Activated CD8-positive, alpha-beta T cell treated with anti-CD3 and anti-CD28 coated beads for 36 hours (primary cell): Measurements from ENCODE around the gene ADAMTSL3. TPM values are rescaled to one million over a fixed set of nuclear protein-coding genes. Genes with fewer than 3 reads are reported as not detected.

Experiments used
- ATAC-seq: fragments of 200-7000 bp; cut with Tn5 transposase; one replicate; pipeline ENCODE4 v1.10.0; 2021; ENCODE audit warnings: mild to moderate bottlenecking, moderate library complexity
- CTCF ChIA-PET: fragments of 350-600 bp; sonication (Branson Sonifier 250); formaldehyde crosslinking; loops from one replicate; lab custom pipeline; 2021; ENCODE audit warnings: antibody characterized with exemption; lab: Charles Lee
- POLR2A ChIA-PET: fragments of 350-600 bp; sonication (Branson Sonifier 250); formaldehyde crosslinking; loops from one replicate; lab custom pipeline; 2021; ENCODE audit warnings: antibody characterized with exemption; lab: Charles Lee
- DNase-seq: peaks from one replicate; pipeline ENCODE4 v3.0.0-alpha.2; 2020
- H3K27ac Mint-ChIP-seq: one replicate; pipeline ENCODE4 v1.8.0; 2021; ENCODE audit warnings: mild to moderate bottlenecking, mixed read lengths
- H3K27me3 Mint-ChIP-seq: one replicate; pipeline ENCODE4 v1.8.0; 2021; ENCODE audit warnings: mixed read lengths
- H3K36me3 Mint-ChIP-seq: one replicate; pipeline ENCODE4 v1.8.0; 2021; ENCODE audit warnings: low read depth, mixed read lengths
- H3K4me1 Mint-ChIP-seq: one replicate; pipeline ENCODE4 v1.8.0; 2021; ENCODE audit warnings: low read depth, mixed read lengths
- H3K4me3 Mint-ChIP-seq: one replicate; pipeline ENCODE4 v1.8.0; 2021; ENCODE audit warnings: mild to moderate bottlenecking, moderate library complexity, mixed read lengths
- H3K9me3 Mint-ChIP-seq: one replicate; pipeline ENCODE4 v1.8.0; 2021; ENCODE audit warnings: mixed read lengths
- intact Hi-C: fragments of 100-400 bp; cut with micrococcal nuclease; formaldehyde crosslinking; loops from one replicate; pipeline ENCODE4 v1.10.0; 2022
- total RNA-seq, 2 experiments: library from RNA; stranded (reverse); gene quantifications; one replicate each; pipeline ENCODE4 v1.2.3, GENCODE V29; 2021
- TF ChIP-seq, protein P1 (sequence below): fragments of 200-600 bp; IDR thresholded peaks from one replicate; pipeline ENCODE4 v1.8.0; 2022; ENCODE audit warnings: antibody characterized with exemption, mild to moderate bottlenecking

ADAMTSL3 gene
- total RNA-seq, 2 experiments from 2014 or later: not detected

- H3K27ac Mint-ChIP-seq: no peak overlapping the region
- ChIA-PET CTCF (no interaction called here), POLR2A (no interaction called here)
- H3K9me3 Mint-ChIP-seq: no peaks in the 10 kb centered on the region
- TF ChIP-seq, protein P1, sequence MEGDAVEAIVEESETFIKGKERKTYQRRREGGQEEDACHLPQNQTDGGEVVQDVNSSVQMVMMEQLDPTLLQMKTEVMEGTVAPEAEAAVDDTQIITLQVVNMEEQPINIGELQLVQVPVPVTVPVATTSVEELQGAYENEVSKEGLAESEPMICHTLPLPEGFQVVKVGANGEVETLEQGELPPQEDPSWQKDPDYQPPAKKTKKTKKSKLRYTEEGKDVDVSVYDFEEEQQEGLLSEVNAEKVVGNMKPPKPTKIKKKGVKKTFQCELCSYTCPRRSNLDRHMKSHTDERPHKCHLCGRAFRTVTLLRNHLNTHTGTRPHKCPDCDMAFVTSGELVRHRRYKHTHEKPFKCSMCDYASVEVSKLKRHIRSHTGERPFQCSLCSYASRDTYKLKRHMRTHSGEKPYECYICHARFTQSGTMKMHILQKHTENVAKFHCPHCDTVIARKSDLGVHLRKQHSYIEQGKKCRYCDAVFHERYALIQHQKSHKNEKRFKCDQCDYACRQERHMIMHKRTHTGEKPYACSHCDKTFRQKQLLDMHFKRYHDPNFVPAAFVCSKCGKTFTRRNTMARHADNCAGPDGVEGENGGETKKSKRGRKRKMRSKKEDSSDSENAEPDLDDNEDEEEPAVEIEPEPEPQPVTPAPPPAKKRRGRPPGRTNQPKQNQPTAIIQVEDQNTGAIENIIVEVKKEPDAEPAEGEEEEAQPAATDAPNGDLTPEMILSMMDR: no peak
- H3K27me3 Mint-ChIP-seq: peaks cover 1% of the 10 kb centered on the region
- H3K4me1 Mint-ChIP-seq: no peaks in the 10 kb centered on the region
- ATAC-seq (no peak), DNase-seq (no peak)
- H3K4me3 Mint-ChIP-seq: no peak overlapping the region
- H3K36me3 Mint-ChIP-seq: no peaks in the 10 kb centered on the region
- intact Hi-C loops: no loop called here
Observed at GRCh38 chr15:83739629-83740028, 85.7 kb downstream of the ADAMTSL3 start.

- no peaks in the 10 kb centered on the region for H3K4me1 Mint-ChIP-seq
- H3K27me3 Mint-ChIP-seq: peaks cover 4% of the 10 kb centered on the region
- no peaks in the 10 kb centered on the region for H3K9me3 Mint-ChIP-seq
- no peaks in the 10 kb centered on the region for H3K36me3 Mint-ChIP-seq
- no peak overlapping the region for H3K27ac Mint-ChIP-seq
- TF ChIP-seq, protein P1: no peak
- intact Hi-C loops: no loop called here
- H3K4me3 Mint-ChIP-seq: no peak overlapping the region
- ChIA-PET POLR2A (no interaction called here), CTCF (no interaction called here)
- ATAC-seq (no peak), DNase-seq (no peak)
Observed at GRCh38 chr15:83745771-83746170, 91.8 kb downstream of the ADAMTSL3 start.

DNA sequence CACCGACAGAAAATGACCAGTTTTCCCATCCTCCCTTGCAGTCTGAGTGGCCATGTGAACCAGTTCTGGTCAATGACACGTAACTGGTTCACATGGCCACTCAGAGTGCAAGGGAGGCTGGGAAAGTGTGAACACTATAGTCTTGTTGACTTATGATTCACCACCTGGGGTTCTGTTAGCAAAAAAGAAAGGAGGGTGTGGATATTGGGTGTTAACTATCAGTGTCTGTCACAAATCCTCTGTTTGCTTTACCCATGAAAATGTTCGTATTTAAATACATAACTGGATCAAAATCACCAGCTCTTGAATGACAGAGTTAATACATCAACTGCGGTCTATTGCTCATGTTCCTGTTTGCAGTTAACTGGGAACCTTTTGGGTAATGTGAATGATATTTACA, 92.3 kb downstream of the ADAMTSL3 start:
- ChIA-PET POLR2A (no interaction called here), CTCF (no interaction called here)
- H3K36me3 Mint-ChIP-seq: no peaks in the 10 kb centered on the region
- peaks cover 4% of the 10 kb centered on the region for H3K27me3 Mint-ChIP-seq
- intact Hi-C loops: no loop called here
- no peak for DNase-seq
- ATAC-seq: no peak
- H3K27ac Mint-ChIP-seq: no peak overlapping the region
- TF ChIP-seq, protein P1: no peak
- no peak overlapping the region for H3K4me3 Mint-ChIP-seq
- no peaks in the 10 kb centered on the region for H3K9me3 Mint-ChIP-seq
- no peaks in the 10 kb centered on the region for H3K4me1 Mint-ChIP-seq

- CTCF ChIA-PET: interaction anchor here (1.3 kb wide), 1 partner anchor 182 kb away, joined by 3 read pairs; no protein-coding TSS in a partner anchor
Observed at GRCh38 chr15:83747050-83747717, 93.3 kb downstream of the ADAMTSL3 start.

GRCh38 chr15:83747718-83748110, 93.8 kb downstream of the ADAMTSL3 start:
- DNase-seq (no peak), ATAC-seq (no peak)
- TF ChIP-seq, protein P1: no peak
- POLR2A ChIA-PET: no interaction called here
- Mint-ChIP-seq H3K9me3 (no peaks in the 10 kb centered on the region), H3K4me1 (no peaks in the 10 kb centered on the region), H3K27ac (no peak overlapping the region), H3K36me3 (no peaks in the 10 kb centered on the region), H3K4me3 (no peak overlapping the region), H3K27me3 (peaks cover 4% of the 10 kb centered on the region)
- CTCF ChIA-PET: interaction anchor here (1.3 kb wide), 1 partner anchor 182 kb away, joined by 3 read pairs; no protein-coding TSS in a partner anchor
- intact Hi-C loops: no loop called here

More at GRCh38 chr15:83747050-83747717, 93.3 kb downstream of the ADAMTSL3 start:
- Mint-ChIP-seq H3K4me3 (no peak overlapping the region), H3K4me1 (no peaks in the 10 kb centered on the region), H3K27me3 (peaks cover 4% of the 10 kb centered on the region), H3K9me3 (no peaks in the 10 kb centered on the region), H3K36me3 (no peaks in the 10 kb centered on the region), H3K27ac (no peak overlapping the region)
- intact Hi-C loops: no loop called here
- TF ChIP-seq, protein P1: no peak
- ATAC-seq (no peak), DNase-seq (no peak)
- POLR2A ChIA-PET: no interaction called here
